DOHH2 (cell line): ENCODE data around the gene OCIAD2.

ENCODE experiments used
- H3F3A ChIP-seq: fragments of 200-600 bp; sonication (generic), shearing (Covaris generic); 2 replicates; pipeline ENCODE4 v1.6.0; 2016; ENCODE audit warnings: antibody characterized with exemption, mild to moderate bottlenecking; ENCODE audit not compliant: control insufficient read depth, insufficient read depth
- H3K27ac ChIP-seq: fragments of 200-600 bp; sonication (generic); 2 replicates; pipeline ENCODE4 v1.5.1; 2014; ENCODE audit warnings: low read depth, mild to moderate bottlenecking, low read length, moderate library complexity
- H3K27me3 ChIP-seq: fragments of 200-600 bp; sonication (generic); 2 replicates; pipeline ENCODE4 v1.6.1; 2014; ENCODE audit warnings: mild to moderate bottlenecking, low read length, mixed read lengths; ENCODE audit not compliant: control insufficient read depth
- H3K36me3 ChIP-seq: fragments of 200-600 bp; sonication (generic); 2 replicates; pipeline ENCODE4 v1.6.1; 2014; ENCODE audit warnings: mild to moderate bottlenecking, low read length, moderate library complexity, mixed read lengths; ENCODE audit not compliant: control insufficient read depth
- H3K4me1 ChIP-seq: fragments of 200-600 bp; sonication (generic); 2 replicates; pipeline ENCODE4 v1.6.1; 2014; ENCODE audit warnings: mild to moderate bottlenecking, low read length, mixed read lengths; ENCODE audit not compliant: control insufficient read depth
- H3K4me2 ChIP-seq: fragments of 200-600 bp; sonication (generic); 2 replicates; pipeline ENCODE4 v1.6.0; 2014; ENCODE audit warnings: mild to moderate bottlenecking, low read length, moderate library complexity
- H3K4me3 ChIP-seq: fragments of 200-600 bp; sonication (generic); 2 replicates; pipeline ENCODE4 v1.5.1; 2014; ENCODE audit warnings: mild to moderate bottlenecking, low read length, mixed read lengths
- H3K79me2 ChIP-seq: fragments of 200-600 bp; sonication (generic); 2 replicates; pipeline ENCODE4 v1.6.1; 2014; ENCODE audit warnings: mild to moderate bottlenecking, low read length, mixed read lengths; ENCODE audit not compliant: control insufficient read depth
- H3K9me2 ChIP-seq: fragments of 200-600 bp; sonication (generic); replicated peaks from 2 replicates; pipeline ENCODE4 v1.6.1; 2014; ENCODE audit warnings: mild to moderate bottlenecking, low read length, mixed read lengths; ENCODE audit not compliant: control insufficient read depth
- H3K9me3 ChIP-seq: fragments of 200-600 bp; sonication (generic); 2 replicates; pipeline ENCODE4 v1.6.1; 2014; ENCODE audit warnings: antibody characterized with exemption, low read length, mixed read lengths; ENCODE audit not compliant: control insufficient read depth, insufficient read depth
- H4K20me1 ChIP-seq: fragments of 200-600 bp; sonication (generic); 2 replicates; pipeline ENCODE4 v1.6.0; 2014; ENCODE audit warnings: low read depth, mild to moderate bottlenecking, antibody characterized with exemption, low read length, moderate library complexity; ENCODE audit not compliant: control insufficient read depth, insufficient read depth
- EZH2phosphoT487 ChIP-seq: fragments of 200-600 bp; sonication (generic); IDR thresholded peaks from 2 replicates; pipeline ENCODE4 v1.6.1; 2017; ENCODE audit warnings: borderline replicate concordance, mild to moderate bottlenecking, antibody characterized with exemption, low read length, moderate library complexity, mixed read lengths
- TF ChIP-seq, protein P1 (sequence below): fragments of 200-600 bp; sonication (generic); IDR thresholded peaks from one replicate; pipeline ENCODE4 v1.5.1; 2014; ENCODE audit warnings: antibody characterized with exemption, mild to moderate bottlenecking, low read depth, low read length; ENCODE audit not compliant: poor library complexity, severe bottlenecking

OCIAD2 gene

DNA sequence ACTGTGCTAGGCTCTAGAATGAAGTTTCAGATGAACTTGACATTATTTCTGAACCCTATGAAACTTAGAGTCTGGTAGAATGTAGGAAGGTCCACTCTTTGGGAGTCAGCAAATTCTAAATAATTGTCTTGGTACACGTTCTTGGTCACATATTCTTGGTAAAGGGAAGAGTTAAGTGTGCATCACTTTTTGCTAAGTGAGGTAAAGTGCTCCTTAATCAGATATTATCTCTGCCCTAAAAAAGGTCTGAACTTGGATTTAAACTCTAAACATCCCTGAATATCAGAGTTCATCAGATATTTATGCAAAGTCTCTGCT, 7.2 kb downstream of the OCIAD2 start:
- Histone ChIP-seq H3K4me2 (no peak overlapping the region), H3K27ac (no peak overlapping the region)
- TF ChIP-seq EZH2phosphoT487: no peak
- TF ChIP-seq, protein P1, sequence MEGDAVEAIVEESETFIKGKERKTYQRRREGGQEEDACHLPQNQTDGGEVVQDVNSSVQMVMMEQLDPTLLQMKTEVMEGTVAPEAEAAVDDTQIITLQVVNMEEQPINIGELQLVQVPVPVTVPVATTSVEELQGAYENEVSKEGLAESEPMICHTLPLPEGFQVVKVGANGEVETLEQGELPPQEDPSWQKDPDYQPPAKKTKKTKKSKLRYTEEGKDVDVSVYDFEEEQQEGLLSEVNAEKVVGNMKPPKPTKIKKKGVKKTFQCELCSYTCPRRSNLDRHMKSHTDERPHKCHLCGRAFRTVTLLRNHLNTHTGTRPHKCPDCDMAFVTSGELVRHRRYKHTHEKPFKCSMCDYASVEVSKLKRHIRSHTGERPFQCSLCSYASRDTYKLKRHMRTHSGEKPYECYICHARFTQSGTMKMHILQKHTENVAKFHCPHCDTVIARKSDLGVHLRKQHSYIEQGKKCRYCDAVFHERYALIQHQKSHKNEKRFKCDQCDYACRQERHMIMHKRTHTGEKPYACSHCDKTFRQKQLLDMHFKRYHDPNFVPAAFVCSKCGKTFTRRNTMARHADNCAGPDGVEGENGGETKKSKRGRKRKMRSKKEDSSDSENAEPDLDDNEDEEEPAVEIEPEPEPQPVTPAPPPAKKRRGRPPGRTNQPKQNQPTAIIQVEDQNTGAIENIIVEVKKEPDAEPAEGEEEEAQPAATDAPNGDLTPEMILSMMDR: no peak

DNA sequence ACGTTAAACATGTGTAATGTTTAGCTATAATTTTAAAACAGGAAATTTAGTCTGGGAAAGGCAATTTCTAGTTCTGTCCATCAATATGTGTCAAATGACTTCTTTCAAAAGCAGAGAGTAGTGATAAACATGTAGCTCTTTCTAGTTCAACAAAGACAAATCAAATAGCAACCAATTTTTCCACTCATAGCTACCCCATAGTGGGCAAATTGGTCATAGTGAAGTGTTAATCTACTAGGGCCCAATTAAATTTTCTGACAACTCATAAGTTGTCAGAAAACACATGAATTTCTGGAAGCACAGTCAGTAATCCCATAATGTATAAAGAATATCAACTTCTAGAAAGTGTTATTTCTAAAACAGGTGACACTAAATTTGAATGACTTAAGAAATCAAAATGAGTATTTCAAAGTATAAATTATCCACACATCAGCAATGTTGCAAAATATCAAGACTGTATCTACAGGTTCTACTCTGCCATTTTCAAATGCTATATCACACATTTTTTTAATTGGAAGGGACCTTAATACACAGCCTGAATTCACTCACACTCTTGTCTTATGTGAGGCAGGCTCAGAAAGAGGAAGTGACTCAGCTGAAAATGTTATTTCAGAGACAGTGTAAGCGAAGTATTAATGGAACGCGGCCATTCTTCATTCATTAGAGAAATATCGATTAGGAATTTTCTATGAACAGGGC, 7.7 kb downstream of the OCIAD2 start:
- Histone ChIP-seq H3K4me2 (no peak overlapping the region), H3K27me3 (no peaks in the 10 kb centered on the region), H3K27ac (no peak overlapping the region), H3K79me2 (no peaks in the 10 kb centered on the region), H3K36me3 (peaks cover 53% of the 10 kb centered on the region), H3K4me3 (no peak overlapping the region), H3K9me2 (no peaks in the 10 kb centered on the region), H3F3A (no peaks in the 10 kb centered on the region), H3K9me3 (no peaks in the 10 kb centered on the region), H4K20me1 (no peaks in the 10 kb centered on the region), H3K4me1 (peaks cover 9% of the 10 kb centered on the region)
- no peak for TF ChIP-seq EZH2phosphoT487
- TF ChIP-seq, protein P1: no peak

More for the DNA sequence above, 7.2 kb downstream of the OCIAD2 start:
- peaks cover 9% of the 10 kb centered on the region for H3K4me1 ChIP-seq
- peaks cover 57% of the 10 kb centered on the region for H3K36me3 ChIP-seq
- no peak overlapping the region for H3K4me3 ChIP-seq
- no peaks in the 10 kb centered on the region for H3K9me3 ChIP-seq
- no peaks in the 10 kb centered on the region; the same call in 1 of the 2 replicates for H3K79me2 ChIP-seq
- no peaks in the 10 kb centered on the region for H3F3A ChIP-seq
- no peaks in the 10 kb centered on the region for H3K27me3 ChIP-seq
- H4K20me1 ChIP-seq: no peaks in the 10 kb centered on the region
- H3K9me2 ChIP-seq: no peaks in the 10 kb centered on the region

DNA sequence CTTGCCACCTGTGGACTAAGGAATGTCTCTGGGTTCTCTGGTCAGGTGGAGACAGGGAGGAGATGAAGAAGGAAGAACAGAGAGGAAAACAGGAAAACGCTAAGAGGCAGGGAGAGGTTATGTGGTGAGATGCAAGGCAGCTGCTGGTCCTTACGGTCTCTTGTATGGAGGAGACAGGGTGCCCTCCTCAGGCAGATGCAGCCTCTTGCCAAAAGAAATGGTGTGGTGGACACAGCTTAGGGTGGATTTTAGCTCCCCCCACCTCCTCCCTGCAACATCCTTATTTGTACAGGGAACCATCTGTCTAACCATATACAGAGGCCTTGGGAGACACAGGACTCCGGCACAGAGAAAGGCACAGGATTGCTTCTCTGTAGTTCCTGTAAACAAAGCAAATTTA, 9.7 kb downstream of the OCIAD2 start:
- H3K4me2 ChIP-seq: no peak overlapping the region
- H3F3A ChIP-seq: no peaks in the 10 kb centered on the region
- no peaks in the 10 kb centered on the region for H3K9me2 ChIP-seq
- H3K27me3 ChIP-seq: no peaks in the 10 kb centered on the region
- peaks cover 52% of the 10 kb centered on the region for H3K36me3 ChIP-seq
- H3K4me3 ChIP-seq: no peak overlapping the region
- H3K4me1 ChIP-seq: peaks cover 9% of the 10 kb centered on the region
- no peak overlapping the region for H3K27ac ChIP-seq
- H4K20me1 ChIP-seq: no peaks in the 10 kb centered on the region
- no peaks in the 10 kb centered on the region for H3K79me2 ChIP-seq
- TF ChIP-seq EZH2phosphoT487: no peak
- TF ChIP-seq, protein P1: no peak
- no peaks in the 10 kb centered on the region for H3K9me3 ChIP-seq
